Measurements from ENCODE around the gene EMSY. TPM values are rescaled to one million over a fixed set of nuclear protein-coding genes. Genes with fewer than 3 reads are reported as not detected.

The EMSY gene
- total and polyA plus RNA-seq, 9 of the 15 experiments (the other 6 are each of a cell fraction or from before 2014, with no cell fraction given), result 12.7 to 25.4 (median 17.9) TPM

- TF ChIP-seq ZFP91 (CRISPR knock-in tag; IDR thresholded peaks at IDR 0.05) (no peak), ZNF140 (CRISPR knock-in tag; IDR thresholded peaks at IDR 0.05) (no peak)
These were observed 130.1 kb downstream of the EMSY start (continued) for GRCh38 chr11:76574879-76575278.

- H3K36me3 ChIP-seq (ENCODE audit: control insufficient read depth, insufficient read depth, low read length), result no peaks in the 10 kb centered on the region
- FAIRE-seq (no peak), ATAC-seq (no peak; the same call in 1 of the 3 replicates), DNase-seq (ENCODE audit: extremely low read depth in 1 of 4, low spot score in 3 of 4) (no peak)
- H3K9me1 ChIP-seq (ENCODE audit: control insufficient read depth, insufficient read depth, low read length), result no peaks in the 10 kb centered on the region
- TF ChIP-seq ZKSCAN1 (IDR thresholded peaks at IDR 0.05; ENCODE audit: low read depth, low read length), result no peak
- TF ChIP-seq ATF3 (IDR thresholded peaks at IDR 0.05), result peak; percentile 34; the same call in 1 of the 2 replicates
- no peak for TF ChIP-seq ATF3 (CRISPR knock-in tag; conservative IDR thresholded peaks at IDR 0.05)
- no peak for TF ChIP-seq RNF2 (IDR thresholded peaks at IDR 0.05)
- no peak for TF ChIP-seq NFATC3 (IDR thresholded peaks at IDR 0.05)
- no peak for TF ChIP-seq ZNF280A (IDR thresholded peaks at IDR 0.05; ENCODE audit: low read depth, partially characterized antibody)
- no peak for TF ChIP-seq MEF2A (IDR thresholded peaks at IDR 0.05; ENCODE audit: control insufficient read depth, low read depth, low read length)
- no peak for TF ChIP-seq CEBPG (CRISPR knock-in tag; IDR thresholded peaks at IDR 0.05)
- TF ChIP-seq CEBPG (tag; conservative IDR thresholded peaks at IDR 0.05 in 1 of 2, IDR thresholded peaks at IDR 0.05 in 1 of 2), result 0 out of 4 replicates have a peak, but pooled peaks of 1 of the 2 experiments have one; percentile 29
- H3K27ac ChIP-seq (ENCODE audit: extremely low read depth, low read depth, low read length), result no peak overlapping the region
- peaks cover 0 to 12% of the 10 kb centered on the region in 2 experiments; a peak in 2 of 5 replicates for H3K4me1 ChIP-seq (replicated peaks in 1 of 2; ENCODE audit: control insufficient read depth in 2 of 2, insufficient read depth in 2 of 2, low read length in 2 of 2)
- in situ Hi-C loops (cut with MboI) (no loop called here), intact Hi-C loops (cut with micrococcal nuclease) (loop anchor here (5.0 kb wide), 1 partner anchor 105 kb away; no protein-coding TSS in a partner anchor)
- BruUV-seq (replicated peaks), result no TSS peak
- H2AFZ ChIP-seq (ENCODE audit: low read depth, low read length), result no peak overlapping the region
- ChIA-PET CTCF (ENCODE audit: low intra/inter-chr PET ratio) (interaction anchor here (0.7 kb wide), 1 partner anchor 338 kb away, joined by 3 read pairs; no protein-coding TSS in a partner anchor), POLR2A (interaction anchor here (0.5 to 1.2 kb wide), 5 partner anchors 10 to 92 kb away, joined by 3 to 5 read pairs (median 3); no protein-coding TSS in a partner anchor)
- H4K20me1 ChIP-seq (replicated peaks; ENCODE audit: control insufficient read depth, insufficient read depth, low read length), result no peaks in the 10 kb centered on the region
- H3K9ac ChIP-seq (ENCODE audit: insufficient read depth in 1 of 2, low read depth in 2 of 2, low read length in 2 of 2), result peak overlapping the region in 1 of 2 experiments; percentile 27; a peak in 2 of 4 replicates
- H3K4me2 ChIP-seq (ENCODE audit: insufficient read depth, low read length), result no peak overlapping the region
- H3K79me2 ChIP-seq (ENCODE audit: control insufficient read depth, insufficient read depth, low read length), result no peaks in the 10 kb centered on the region
- no peak overlapping the region for H3K4me3 ChIP-seq
- no peaks in the 10 kb centered on the region for H3K9me3 ChIP-seq (replicated peaks; ENCODE audit: control insufficient read depth, insufficient read depth, low read depth, low read length)
- no peaks in the 10 kb centered on the region for H3K27me3 ChIP-seq (ENCODE audit: control insufficient read depth in 2 of 2, insufficient read depth in 2 of 2, low read length in 2 of 2)
- 48% methylated on average over 12 of the region's 12 CpGs for WGBS (ENCODE audit: insufficient coverage, low coverage, missing lambda C conversion rate)
These were observed 132.6 kb downstream of the EMSY start for GRCh38 chr11:76577226-76577920.

Measured in K562 (cell line).